Activated gamma-delta T cell (primary cell): ENCODE data around the gene GRID2.
"Not testable (repeated sequence)": the region's sequence is repeated elsewhere in the genome, so short reads cannot be mapped to it uniquely, and the experiment has no call there.

Experiments
- DNase-seq: peaks from one replicate; lab custom pipeline; 2025; lab: John Stamatoyannopoulos, UW

The GRID2 gene

DNA sequence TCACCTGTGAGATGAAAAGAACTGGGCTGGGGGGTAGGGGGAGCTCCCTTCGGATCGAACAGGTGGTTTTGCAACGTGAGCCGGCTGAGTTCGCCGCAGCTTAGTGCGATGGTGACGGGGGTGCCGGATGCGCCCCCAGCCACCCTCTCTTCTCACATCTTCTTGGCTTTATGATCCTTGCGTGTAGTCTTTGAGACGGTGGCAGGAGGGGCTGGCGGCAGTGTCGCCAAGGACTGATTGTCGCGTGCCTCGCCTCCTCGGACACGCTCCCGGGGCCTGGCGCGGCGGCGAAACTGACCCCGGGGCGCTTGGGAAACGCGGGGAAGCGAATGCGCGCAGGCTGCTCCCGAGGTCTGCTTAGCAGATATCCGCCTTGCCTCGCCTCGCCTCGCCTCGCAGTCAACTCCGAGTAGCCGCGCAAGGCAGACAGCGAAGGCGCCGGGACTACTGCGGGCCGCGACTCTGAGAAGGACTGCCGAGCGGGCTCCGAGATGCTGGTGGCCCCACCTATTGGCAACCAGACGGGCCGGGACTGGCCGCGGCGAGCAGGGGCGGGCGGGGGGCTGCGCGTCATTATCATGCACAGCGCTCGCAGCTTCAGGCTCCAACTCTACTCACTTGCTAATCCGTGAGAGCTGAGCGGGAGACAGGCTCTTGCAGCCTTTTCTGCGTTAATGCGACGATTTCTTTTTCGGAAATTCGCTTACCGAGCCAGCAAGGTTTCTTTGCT is 1.5 kb downstream of the GRID2 start:
- no peak for DNase-seq

DNA sequence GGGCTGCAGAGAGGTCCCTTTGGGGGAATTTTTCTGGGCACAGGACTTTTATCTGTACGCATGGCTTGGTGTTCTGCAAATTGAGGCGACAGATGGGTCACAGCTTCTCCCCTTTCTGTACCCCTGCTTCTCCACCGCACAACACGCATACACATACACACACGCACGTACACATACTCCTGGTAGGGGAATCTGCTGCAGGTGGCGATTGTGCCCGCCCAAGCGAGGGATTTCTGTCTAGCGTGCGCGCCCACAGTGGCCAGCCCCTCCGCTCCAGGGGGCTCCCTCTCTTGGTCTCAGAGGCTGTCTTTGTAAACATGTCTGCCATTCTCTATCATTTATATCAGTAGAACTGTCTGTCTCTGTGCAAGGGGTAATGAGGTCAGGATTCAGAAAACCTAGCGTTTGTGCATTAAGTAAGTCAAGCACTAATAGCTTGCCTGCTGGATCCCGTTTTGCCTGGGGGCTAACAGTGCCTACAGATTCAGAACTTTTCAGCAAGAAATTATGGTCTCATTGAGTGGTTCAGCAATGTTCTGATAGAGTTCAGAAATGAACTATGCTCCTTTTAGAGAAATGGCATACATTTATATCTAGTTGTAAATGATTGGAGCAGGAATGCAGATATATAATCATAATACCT is 2.2 kb downstream of the GRID2 start:
- DNase-seq: no peak

DNA sequence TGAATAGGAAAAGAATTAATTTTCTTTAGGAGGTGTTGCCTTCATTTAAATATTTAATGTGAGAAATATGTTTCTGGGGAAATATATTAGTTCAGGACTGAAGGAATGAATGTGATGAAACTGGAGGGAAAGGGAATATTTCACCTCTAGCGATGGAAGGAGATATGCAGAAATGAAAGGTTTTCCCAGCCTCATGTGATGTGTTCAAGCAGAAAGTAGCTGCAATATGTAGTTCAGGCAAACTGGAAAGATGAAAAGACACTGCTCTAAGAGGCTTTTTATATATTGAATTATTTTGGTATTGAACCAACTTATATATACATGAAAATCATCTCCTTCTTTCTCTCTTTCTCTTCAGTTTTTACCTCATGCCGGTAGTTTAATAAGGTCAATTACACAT is 3.4 kb downstream of the GRID2 start:
- no peak for DNase-seq

DNA sequence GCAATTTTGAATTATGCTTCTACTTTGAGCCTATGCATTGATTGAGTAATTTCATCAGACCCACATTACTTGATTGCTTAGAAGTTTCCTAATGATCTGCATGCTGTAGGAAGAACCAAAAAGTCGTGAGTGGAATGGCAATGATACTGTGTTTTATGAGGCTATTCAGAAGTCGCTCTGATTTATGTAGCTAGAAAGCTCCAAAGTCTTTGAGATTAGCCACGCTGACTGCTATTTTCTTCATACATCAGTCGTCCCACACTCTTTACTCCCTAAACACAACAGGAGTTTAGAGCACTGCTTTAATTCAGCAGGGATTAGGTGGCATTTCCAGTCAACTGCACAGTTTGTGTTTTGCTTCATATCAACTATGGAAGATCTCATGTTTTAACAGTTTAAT is 4.1 kb downstream of the GRID2 start:
- DNase-seq: no peak

DNA sequence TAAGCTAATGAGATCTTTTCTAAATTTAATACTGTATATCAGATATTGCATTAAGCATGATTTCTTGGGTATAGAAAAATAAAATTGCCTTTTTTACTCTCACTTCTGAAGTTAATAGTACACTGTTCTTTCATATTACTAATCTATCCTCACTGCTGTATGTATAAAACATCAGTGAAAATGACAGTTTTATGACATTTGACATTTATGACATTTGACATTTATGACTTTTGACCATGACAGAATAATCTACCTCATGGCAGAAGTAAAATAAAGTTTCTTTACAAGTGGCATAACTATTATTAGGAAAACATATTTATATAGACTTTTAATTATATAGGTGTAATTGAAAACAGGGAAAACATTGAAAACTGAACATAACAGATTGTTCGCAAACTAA is 13.3 kb downstream of the GRID2 start:
- no peak for DNase-seq

DNA sequence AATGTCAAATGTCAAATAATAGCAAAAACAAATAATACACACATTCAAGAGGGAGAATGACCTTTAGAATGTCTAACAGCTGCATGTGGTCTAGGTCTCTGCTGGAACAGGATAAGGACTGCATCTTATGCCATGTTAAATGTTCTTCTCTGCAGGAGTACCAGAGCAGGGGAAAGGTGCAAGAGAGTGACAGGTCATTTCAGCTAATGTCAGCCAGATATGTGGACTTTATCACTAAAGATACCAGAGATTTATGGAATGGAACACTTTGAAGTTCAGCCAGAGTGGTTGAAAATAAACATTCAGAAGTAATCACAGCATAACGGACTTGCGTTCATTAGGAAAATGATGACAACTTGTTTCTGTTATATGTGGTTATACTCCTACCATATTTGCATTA is 24.3 kb downstream of the GRID2 start:
- no peak for DNase-seq

DNA sequence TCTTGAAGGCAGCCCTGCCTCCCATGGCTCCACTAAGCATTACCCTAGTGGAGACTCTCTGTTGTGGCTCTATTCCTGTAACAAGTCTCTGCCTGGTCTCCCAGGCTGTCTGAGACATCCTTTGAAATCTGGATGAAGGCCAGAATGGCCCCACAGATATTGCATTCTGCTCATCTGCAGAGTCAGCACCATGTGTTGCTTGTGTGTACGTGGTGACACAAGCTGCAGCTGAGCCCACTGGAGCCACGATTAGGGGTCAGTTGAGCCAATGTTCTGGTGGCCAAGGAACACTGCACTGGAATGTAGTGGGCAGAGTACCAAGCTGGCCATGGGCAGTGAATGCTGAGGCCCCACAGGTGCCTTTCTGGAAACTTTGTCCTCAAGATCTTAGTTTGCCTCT is 29.2 kb downstream of the GRID2 start:
- no peak for DNase-seq

DNA sequence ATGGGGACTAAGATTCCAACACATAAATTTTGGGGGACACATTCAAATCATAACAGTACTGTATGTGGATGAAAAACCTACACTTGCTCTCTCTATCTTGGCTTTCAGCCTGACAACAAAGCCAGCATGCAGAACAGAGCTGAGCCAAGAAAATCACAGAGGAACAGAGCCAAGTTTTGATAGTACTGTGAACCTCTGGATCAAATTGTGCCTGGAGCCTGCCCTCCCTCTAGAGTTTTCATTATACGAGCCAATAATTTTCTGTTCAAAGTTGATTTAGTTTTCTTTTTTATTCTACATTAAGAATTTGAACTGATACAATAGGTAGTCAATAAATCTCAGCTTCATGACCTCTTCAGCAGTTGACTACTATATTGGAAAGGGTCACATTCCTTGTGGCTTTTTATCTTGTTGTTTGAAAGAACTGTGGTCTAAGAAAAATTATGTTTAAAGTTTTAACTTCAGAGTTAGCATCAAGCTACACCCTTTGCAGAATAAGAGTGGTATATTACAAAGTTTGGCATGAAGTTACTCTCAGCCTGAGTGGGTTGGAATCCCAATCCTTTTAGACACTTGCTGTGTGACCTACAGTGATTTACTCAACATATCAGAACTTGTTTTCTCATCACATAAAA is 31.1 kb downstream of the GRID2 start:
- DNase-seq: no peak

DNA sequence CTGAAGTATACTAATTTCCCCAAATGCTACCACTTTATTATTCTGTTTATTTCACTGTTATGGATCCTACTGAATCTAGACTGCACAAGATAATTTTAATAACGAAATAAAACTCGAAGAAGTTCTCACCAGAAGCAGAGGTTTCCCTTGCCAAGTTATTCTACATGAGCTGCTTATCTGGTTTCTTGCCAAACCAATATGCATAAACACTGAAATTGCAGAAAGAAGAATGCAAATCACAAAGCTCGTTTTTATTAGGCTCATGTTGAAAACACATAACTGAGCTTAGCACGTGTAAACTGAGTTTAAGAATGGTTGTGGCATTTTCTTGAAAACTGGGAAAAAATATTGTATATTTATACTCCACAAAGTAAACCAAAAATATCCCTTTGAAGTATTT is 35.9 kb downstream of the GRID2 start:
- DNase-seq: no peak

DNA sequence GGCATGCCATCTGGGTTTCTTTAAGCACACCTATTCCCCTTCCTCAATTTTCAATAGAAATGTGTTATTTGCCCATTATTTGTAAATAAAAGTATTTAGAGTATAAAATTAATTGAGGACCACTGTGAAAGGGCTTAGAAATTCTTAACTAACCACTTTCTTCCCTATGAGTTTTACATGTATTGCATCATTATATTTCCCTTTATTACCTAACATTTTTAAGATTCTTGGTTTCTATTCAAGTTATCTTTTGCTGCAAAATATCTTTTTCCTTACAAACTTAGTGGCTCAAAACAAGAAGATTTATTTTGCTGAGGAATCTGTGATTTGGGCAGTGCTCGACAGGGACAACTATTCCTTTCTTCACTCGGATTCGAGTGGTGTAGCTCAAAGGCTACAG is 40.5 kb downstream of the GRID2 start:
- DNase-seq: no peak

DNA sequence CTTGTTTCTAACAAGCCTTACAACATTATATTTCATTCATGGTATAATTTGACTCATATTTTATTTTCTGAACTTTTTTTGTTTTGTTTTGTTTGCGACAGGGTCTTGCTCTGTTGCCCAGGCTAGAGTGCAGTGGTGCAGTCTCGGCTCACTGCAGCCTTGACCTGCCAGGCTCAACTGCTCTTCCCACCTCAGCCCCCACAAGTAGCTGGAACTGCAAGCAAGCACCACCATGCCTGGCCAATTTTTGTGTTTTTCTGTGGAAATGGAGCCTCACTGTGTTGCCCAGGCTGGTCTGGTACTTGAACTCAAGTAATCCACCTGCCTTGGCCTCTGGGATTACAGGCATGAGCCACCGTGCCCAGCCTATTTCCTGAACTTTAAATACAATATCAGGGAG is 42.5 kb downstream of the GRID2 start:
- DNase-seq: no peak

DNA sequence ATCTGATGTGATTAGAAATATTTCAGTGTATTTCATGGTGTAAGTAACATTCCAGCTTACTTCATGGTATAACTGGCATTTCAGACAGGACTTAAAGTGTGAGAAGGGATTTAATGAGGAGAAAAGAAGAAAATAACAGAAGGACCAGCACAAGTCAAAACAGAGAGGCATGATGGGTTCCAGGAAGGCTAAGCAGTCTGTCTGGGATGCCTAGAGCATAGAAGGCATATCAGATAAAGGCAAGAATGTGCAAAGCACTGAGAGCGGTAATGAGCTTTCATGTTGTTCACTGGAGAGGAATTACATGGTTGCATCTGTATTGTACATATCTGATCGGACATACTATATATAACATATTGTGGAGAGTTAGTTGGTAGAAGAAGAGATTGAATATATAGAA is 54.2 kb downstream of the GRID2 start:
- no peak for DNase-seq

DNA sequence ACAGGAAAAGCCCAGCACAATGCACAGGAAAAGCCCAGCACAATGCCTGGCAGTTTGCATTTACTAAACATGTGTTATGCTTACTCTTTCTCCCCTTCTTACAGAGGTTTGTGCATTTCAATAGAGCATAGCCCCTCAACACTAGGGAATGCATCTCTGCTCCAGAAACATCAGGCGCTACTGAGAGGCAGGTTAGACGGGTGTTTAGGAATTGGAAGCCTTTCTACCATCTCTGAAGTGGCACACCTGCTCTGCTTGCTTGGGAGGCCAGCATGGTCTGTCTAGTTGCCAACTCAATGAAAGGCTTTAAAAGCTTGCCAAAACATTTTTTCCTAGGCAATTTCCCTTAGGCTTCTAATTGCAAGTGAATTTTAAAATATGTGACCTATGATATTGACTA is 55.7 kb downstream of the GRID2 start:
- no peak for DNase-seq

DNA sequence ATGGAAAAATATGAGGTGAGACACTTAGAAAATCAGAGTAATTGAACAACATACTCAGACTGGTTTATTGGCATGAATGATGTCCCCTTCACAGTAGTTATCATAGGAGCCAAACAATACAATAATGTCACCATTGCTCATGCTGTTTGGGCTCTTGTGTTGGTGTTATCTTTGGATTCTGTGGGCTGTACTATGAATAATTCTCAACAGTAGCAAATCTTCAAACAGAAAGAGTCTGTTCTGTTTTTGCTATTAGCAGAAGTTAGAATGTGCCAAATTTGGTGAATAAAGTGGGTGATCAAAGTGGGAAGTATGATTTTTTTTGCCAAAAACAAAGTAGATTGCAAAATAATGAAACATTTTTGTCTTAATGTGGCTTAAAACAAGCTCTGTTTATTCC is 58.3 kb downstream of the GRID2 start:
- DNase-seq: no peak

DNA sequence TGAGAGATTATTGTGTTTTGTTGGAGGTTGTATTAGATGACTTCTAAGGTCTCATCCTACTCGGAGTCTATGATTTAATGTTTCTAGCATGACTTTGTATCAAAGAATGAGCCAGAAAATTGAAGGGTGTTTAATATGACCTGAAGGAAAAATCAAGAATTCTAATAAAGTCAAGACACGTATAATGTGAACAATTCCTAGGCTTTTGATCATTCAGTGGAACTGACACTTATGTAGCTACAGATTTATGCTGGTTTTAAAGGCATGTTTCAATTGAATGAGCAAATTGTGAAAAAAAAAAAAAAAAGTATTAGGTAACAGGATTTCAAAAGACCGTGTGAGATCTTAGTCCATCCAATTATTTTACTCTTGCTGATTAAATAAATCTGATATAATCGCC is 64.9 kb downstream of the GRID2 start:
- DNase-seq: no peak

DNA sequence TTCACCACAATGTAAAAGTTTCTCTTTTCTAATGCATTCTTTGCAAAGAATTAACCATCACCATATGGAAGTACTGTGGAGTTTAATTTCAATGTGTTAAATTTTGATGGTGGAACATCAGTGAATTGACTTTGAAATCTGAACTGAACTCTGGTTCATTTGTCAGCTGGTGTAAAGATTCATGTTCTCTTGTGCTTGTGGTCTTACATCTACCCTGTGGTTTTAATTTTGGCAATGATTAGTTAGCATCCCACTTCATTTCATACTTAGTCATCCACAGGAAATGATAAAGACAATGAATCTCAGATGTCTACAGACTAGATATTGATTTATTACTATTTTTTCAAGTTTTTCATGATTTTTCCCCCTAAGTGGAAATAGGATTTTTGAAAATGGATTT is 77.8 kb downstream of the GRID2 start:
- DNase-seq: no peak

DNA sequence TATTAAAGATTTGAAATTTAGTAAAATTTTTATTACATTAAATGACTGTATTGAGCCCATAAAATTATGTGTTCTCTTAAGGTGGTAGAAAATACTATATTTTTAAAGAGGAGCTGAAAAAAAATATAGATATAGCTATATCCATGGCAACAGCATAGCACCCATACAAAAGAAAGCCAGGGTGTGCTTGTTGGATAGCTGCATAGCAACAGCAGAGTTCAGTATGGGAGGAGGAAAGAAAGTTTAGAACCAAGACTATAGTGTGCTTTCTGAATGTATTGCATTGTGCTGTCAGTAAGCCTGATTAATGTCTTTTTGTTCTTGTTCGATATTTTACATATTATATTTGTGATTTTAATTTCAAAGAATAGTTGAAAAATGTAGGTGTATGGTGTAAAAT is 78.4 kb downstream of the GRID2 start:
- DNase-seq: no peak

DNA sequence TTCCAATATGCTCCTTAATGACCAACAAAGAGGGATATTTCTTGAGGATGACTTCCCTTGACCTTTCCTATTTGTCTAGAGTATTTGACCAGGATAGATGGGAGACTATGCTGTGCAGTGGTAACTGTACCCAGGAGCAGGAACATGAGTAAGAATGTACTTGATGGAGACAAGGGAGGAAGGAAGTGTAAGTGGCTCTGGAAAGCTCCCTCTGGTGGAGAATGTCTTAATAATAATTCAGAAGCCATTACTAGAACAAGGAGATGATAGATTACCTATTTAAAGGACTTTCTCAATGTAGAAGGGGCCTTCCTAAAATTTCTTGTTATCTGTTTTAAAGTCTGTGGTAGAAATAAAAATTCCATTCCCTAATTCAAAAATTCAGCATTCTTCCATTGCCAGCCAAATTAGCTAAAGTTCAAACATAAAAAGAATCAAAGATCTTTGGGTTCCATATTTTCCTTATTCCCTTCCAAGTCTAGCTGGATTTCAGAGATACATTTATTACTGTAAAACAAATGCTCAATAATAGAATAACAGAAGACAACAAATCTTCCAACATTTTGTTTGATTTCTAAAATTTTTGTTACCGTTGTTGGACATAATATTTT is 83.8 kb downstream of the GRID2 start:
- DNase-seq: no peak

DNA sequence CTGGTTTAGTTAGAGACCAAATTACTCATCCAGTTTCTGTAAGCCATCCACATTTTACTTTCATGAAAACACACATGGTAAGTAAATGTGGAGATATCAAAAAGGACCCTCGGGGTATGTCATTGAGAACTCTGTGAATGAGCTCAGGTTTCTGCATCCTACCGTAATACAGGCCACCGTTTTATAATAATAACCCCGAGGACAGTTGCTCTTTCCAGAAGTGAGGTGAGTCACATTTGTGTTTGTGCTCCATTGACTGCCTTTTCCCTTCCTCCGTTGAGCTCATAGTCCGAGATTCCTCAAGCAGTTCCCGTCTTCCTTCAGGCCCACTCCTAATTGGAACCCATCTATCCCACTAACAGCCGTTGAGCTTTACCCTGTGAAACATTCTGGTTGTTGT is 95.3 kb downstream of the GRID2 start:
- no peak for DNase-seq

DNA sequence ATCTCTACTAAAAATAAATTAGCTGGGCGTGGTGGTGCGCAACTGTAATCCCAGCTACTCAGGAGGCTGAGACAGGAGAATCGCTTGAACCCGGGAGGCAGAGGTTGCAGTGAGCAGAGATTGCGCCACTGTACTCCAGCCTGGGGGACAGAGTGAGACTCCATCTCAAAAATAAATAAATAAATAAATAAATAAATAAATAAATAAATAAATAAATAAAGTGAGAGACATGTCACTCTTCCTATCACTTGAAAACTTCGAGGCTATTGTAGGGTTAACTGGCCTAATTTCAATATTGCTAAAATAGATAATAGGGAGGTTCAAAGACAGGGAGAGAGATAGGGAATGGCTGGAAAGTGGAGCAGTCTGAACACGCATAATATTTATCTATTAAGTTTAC is 99.8 kb downstream of the GRID2 start:
- not testable (repeated sequence) for DNase-seq

DNA sequence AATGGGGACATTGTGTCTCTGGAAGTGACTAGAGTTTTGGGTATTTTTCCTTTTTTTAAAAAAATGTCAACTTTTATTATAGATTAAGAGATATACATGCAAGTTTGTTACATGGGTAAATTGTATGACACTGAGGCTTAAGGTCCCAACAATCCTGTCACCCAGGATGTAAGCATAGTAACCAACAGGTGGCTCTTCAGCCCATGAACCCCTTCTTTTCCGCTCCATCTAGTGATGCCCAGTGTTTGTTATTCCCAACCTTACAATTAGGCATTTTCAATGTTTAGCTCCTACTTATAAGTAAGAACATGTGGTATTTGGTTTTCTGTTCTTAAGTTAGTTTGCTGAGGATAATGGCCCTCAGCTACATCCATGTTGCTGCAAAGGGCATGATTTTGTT is 102.7 kb downstream of the GRID2 start:
- no peak for DNase-seq

DNA sequence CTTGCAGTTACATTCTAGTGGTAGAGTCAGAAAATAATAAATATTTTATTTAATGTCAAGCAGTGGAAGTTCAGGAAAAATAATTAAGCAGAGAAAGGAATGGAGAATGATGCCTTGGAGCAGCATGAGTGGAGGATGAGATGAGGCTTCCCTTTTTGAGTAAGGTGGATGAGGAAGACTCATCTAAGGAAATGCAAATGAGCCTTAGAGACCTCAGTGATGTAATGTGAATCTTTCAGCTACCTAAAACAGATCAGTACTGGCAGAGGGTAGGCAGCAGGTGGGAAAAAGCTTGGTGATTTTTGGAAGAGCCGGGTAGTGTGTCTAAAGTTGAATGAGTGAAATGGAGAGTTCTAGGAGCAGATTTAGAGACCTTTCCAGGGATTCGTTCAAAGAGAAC is 118.2 kb downstream of the GRID2 start:
- no peak for DNase-seq

DNA sequence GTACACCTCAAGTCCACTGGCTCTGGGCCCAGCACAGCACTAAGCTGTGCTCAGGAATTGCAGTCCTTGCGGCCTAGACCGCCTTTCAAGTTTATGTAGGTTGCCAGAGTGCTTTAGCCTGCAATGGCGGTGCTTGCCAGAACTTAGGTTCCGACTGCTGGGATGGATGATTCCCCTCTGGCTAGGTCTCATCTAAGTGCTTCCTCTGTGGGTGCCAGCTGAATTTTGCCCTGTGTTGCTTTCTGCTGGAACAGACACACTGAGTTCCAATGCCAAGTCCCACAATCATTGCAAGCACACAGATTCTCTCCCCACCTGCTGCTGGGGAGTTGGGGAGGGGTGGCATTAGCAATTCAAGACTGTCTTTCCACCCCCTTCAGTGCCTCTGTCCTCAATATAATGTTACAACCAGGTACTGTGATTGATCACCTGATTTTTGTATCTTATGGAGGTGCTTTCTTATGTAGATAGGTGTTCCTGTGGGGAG is 129.5 kb downstream of the GRID2 start:
- no peak for DNase-seq
